ENCODE data around the gene ZNF195. TPM values are rescaled to one million over a fixed set of nuclear protein-coding genes. Genes with fewer than 3 reads are reported as not detected.

ZNF195 gene
- total and polyA plus RNA-seq, 10 of the 15 experiments (the other 5 are each of a cell fraction or from before 2014, with no cell fraction given), result 30.4 to 51.8 (median 37.8) TPM

GRCh38 chr11:3357302-3357701 is 21.6 kb downstream of the ZNF195 start (continued):
- no peak for TF ChIP-seq CTCF (IDR thresholded peaks at IDR 0.05 in 2 of 3, conservative IDR thresholded peaks at IDR 0.05 in 1 of 3; ENCODE audit: control insufficient read depth in 2 of 3, extremely low read depth in 1 of 3, insufficient read depth in 1 of 3, low read depth in 3 of 3, low read length in 3 of 3)
- TF ChIP-seq PRDM15 (CRISPR knock-in tag; IDR thresholded peaks at IDR 0.05), result no peak
- TF ChIP-seq GATAD2B (conservative IDR thresholded peaks at IDR 0.05; ENCODE audit: low read depth), result no peak
- TF ChIP-seq CBX3 (IDR thresholded peaks at IDR 0.05; ENCODE audit: borderline replicate concordance, low read depth), result no peak

- RAD21 ChIA-PET (ENCODE audit: unreplicated experiment), result no interaction called here
- ATAC-seq, result no peak
- 98% methylated on average over 8 of the region's 10 CpGs for WGBS (ENCODE audit: insufficient coverage, insufficient replicate concordance, low lambda C conversion rate, missing lambda C conversion rate)
- FAIRE-seq, result no peak
- intact Hi-C loops (cut with micrococcal nuclease; ENCODE audit: unreplicated experiment), result no loop called here
- Histone ChIP-seq H3K27me3 (replicated peaks in 1 of 2; ENCODE audit: control insufficient read depth in 2 of 2, insufficient read depth in 2 of 2, low read length in 1 of 2) (no peaks in the 10 kb centered on the region), H3K27ac (ENCODE audit: control insufficient read depth, insufficient read depth) (no peak overlapping the region), H3K36me3 (ENCODE audit: control insufficient read depth in 2 of 2, insufficient read depth in 2 of 2, low read length in 1 of 2) (peaks cover 12 to 26% of the 10 kb centered on the region in 2 experiments), H3K4me3 (no peak overlapping the region), H3K4me1 (ENCODE audit: control insufficient read depth, insufficient read depth, low read length) (no peaks in the 10 kb centered on the region), H2AFZ (ENCODE audit: control insufficient read depth, low read depth, low read length) (no peak overlapping the region), H3K9me3 (replicated peaks; ENCODE audit: control insufficient read depth, insufficient read depth, low read length) (peaks cover 31% of the 10 kb centered on the region), H3K79me2 (ENCODE audit: control insufficient read depth, insufficient read depth, low read length) (no peaks in the 10 kb centered on the region), H4K20me1 (ENCODE audit: control insufficient read depth, insufficient read depth) (no peaks in the 10 kb centered on the region), H3K4me2 (ENCODE audit: control insufficient read depth, insufficient read depth) (no peak overlapping the region), H3K9ac (ENCODE audit: control insufficient read depth, insufficient read depth, low read length) (no peak overlapping the region)
- DNase-seq (ENCODE audit: low read depth, low spot score), result no peak
- in situ Hi-C loops (cut with MboI), result no loop called here
- POLR2A ChIA-PET, result interaction anchor here (0.6 to 0.8 kb wide), 2 partner anchors 20 to 49 kb away, joined by 3 read pairs; no protein-coding TSS in a partner anchor
- TF ChIP-seq IKZF2 (IDR thresholded peaks at IDR 0.05) (no peak), DPF2 (IDR thresholded peaks at IDR 0.05) (no peak), POLR2AphosphoS5 (IDR thresholded peaks at IDR 0.05; ENCODE audit: low read length) (peak; percentile 16; the same call in 1 of the 2 replicates), EED (IDR thresholded peaks at IDR 0.05; ENCODE audit: low read depth) (no peak), MYC (IDR thresholded peaks at IDR 0.05; ENCODE audit: insufficient read depth, insufficient read length, insufficient replicate concordance, low read length, severe bottlenecking) (no peak)
- no TSS peak for BruUV-seq (replicated peaks)
- SMC1A ChIA-PET (ENCODE audit: uncharacterized antibody, unreplicated experiment), result no interaction called here
- CTCF ChIA-PET, result interaction anchor here (0.8 to 2.6 kb wide), 2 partner anchors 23 to 52 kb away, joined by 3 to 9 read pairs; partner anchors contain the start of gene ZNF195
These were observed 22.1 kb downstream of the ZNF195 start for GRCh38 chr11:3356858-3357257.
